Activated CD8-positive, alpha-beta T cell treated with anti-CD3 and anti-CD28 coated beads, Interleukin-2, amount 10 ng/mL, durations not matched to agents 7 days and 5 days (primary cell): ENCODE results near the gene XPR1. TPM values are rescaled to one million over a fixed set of nuclear protein-coding genes. Genes with fewer than 3 reads are reported as not detected.

ENCODE experiments used
- ATAC-seq: fragments of 150-1000 bp; cut with Tn5 transposase; one replicate; pipeline ENCODE4 v1.10.0; 2021; ENCODE audit warnings: moderate library complexity
- CTCF ChIA-PET: fragments of 350-600 bp; sonication (Branson Sonifier 250); formaldehyde crosslinking; loops from one replicate; lab custom pipeline; 2021; ENCODE audit warnings: antibody characterized with exemption; lab: Charles Lee
- POLR2A ChIA-PET: fragments of 350-600 bp; sonication (Branson Sonifier 250); formaldehyde crosslinking; loops from one replicate; lab custom pipeline; 2021; ENCODE audit warnings: antibody characterized with exemption; lab: Charles Lee
- DNase-seq: peaks from one replicate; pipeline ENCODE4 v3.0.0-alpha.2; 2020
- H3K27ac Mint-ChIP-seq: one replicate; pipeline ENCODE4 v1.8.0; 2021; ENCODE audit warnings: mild to moderate bottlenecking, mixed read lengths
- H3K27me3 Mint-ChIP-seq: one replicate; pipeline ENCODE4 v1.8.0; 2021; ENCODE audit warnings: low read depth, mixed read lengths
- H3K36me3 Mint-ChIP-seq: one replicate; pipeline ENCODE4 v1.8.0; 2021; ENCODE audit warnings: low read depth, mixed read lengths
- H3K4me1 Mint-ChIP-seq: one replicate; pipeline ENCODE4 v1.8.0; 2021; ENCODE audit warnings: low read depth, mixed read lengths
- H3K4me3 Mint-ChIP-seq: one replicate; pipeline ENCODE4 v1.8.0; 2021; ENCODE audit warnings: mild to moderate bottlenecking, mixed read lengths
- H3K9me3 Mint-ChIP-seq: one replicate; pipeline ENCODE4 v1.8.0; 2022; ENCODE audit warnings: mixed read lengths; ENCODE audit not compliant: insufficient read depth
- total RNA-seq, 2 experiments: library from RNA; stranded (reverse); gene quantifications; one replicate each; pipeline ENCODE4 v1.2.3, GENCODE V29; 2021

Gene XPR1
- total RNA-seq, 2 experiments from 2014 or later, result 17.7 to 20.9 TPM

- no peaks in the 10 kb centered on the region for H3K36me3 Mint-ChIP-seq
- no peaks in the 10 kb centered on the region for H3K27me3 Mint-ChIP-seq
- H3K4me3 Mint-ChIP-seq, result no peak overlapping the region
- ATAC-seq (no peak), DNase-seq (no peak)
- H3K9me3 Mint-ChIP-seq, result no peaks in the 10 kb centered on the region
- ChIA-PET POLR2A (no interaction called here), CTCF (no interaction called here)
- no peak overlapping the region for H3K27ac Mint-ChIP-seq
- peaks cover 10% of the 10 kb centered on the region for H3K4me1 Mint-ChIP-seq
Measured at GRCh38 chr1:180773210-180773865, 141.5 kb downstream of the XPR1 start.

- H3K27me3 Mint-ChIP-seq, result no peaks in the 10 kb centered on the region
- POLR2A ChIA-PET, result no interaction called here
- H3K9me3 Mint-ChIP-seq, result no peaks in the 10 kb centered on the region
- no peak for DNase-seq
- peaks cover 1% of the 10 kb centered on the region for H3K4me1 Mint-ChIP-seq
- CTCF ChIA-PET, result no interaction called here
- no peak overlapping the region for H3K27ac Mint-ChIP-seq
- no peak for ATAC-seq
- H3K36me3 Mint-ChIP-seq, result no peaks in the 10 kb centered on the region
- no peak overlapping the region for H3K4me3 Mint-ChIP-seq
Measured at GRCh38 chr1:180775801-180776200, 144.0 kb downstream of the XPR1 start.

GRCh38 chr1:180777072-180777689, 145.4 kb downstream of the XPR1 start:
- DNase-seq (no peak), ATAC-seq (no peak)
- Mint-ChIP-seq H3K27ac (no peak overlapping the region), H3K36me3 (no peaks in the 10 kb centered on the region), H3K4me3 (no peak overlapping the region), H3K27me3 (no peaks in the 10 kb centered on the region), H3K9me3 (no peaks in the 10 kb centered on the region), H3K4me1 (no peaks in the 10 kb centered on the region)
- POLR2A ChIA-PET, result no interaction called here
- CTCF ChIA-PET, result interaction anchor here (1.4 kb wide), 1 partner anchor 87 kb away, joined by 3 read pairs; no protein-coding TSS in a partner anchor

GRCh38 chr1:180778782-180779398, 147.1 kb downstream of the XPR1 start:
- peak; percentile 28 for DNase-seq
- Mint-ChIP-seq H3K4me3 (no peak overlapping the region), H3K4me1 (no peaks in the 10 kb centered on the region), H3K27me3 (no peaks in the 10 kb centered on the region), H3K9me3 (no peaks in the 10 kb centered on the region), H3K36me3 (no peaks in the 10 kb centered on the region), H3K27ac (no peak overlapping the region)
- ChIA-PET CTCF (interaction anchor here (1.0 to 1.1 kb wide), 3 partner anchors 8 to 244 kb away, joined by 3 read pairs; no protein-coding TSS in a partner anchor), POLR2A (interaction anchor here (0.6 kb wide), 1 partner anchor 390 kb away, joined by 4 read pairs; no protein-coding TSS in a partner anchor)
- no peak for ATAC-seq

GRCh38 chr1:180779584-180779983, 147.8 kb downstream of the XPR1 start:
- no peak overlapping the region for H3K4me3 Mint-ChIP-seq
- ATAC-seq (no peak), DNase-seq (no peak)
- H3K27ac Mint-ChIP-seq, result no peak overlapping the region
- no peaks in the 10 kb centered on the region for H3K36me3 Mint-ChIP-seq
- CTCF ChIA-PET, result no interaction called here
- POLR2A ChIA-PET, result no interaction called here
- H3K27me3 Mint-ChIP-seq, result no peaks in the 10 kb centered on the region
- no peaks in the 10 kb centered on the region for H3K9me3 Mint-ChIP-seq
- no peaks in the 10 kb centered on the region for H3K4me1 Mint-ChIP-seq

- ATAC-seq (no peak), DNase-seq (no peak)
- ChIA-PET POLR2A (no interaction called here), CTCF (interaction anchor here (1.0 kb wide), 1 partner anchor 8 kb away, joined by 3 read pairs; no protein-coding TSS in a partner anchor)
- H3K27me3 Mint-ChIP-seq, result no peaks in the 10 kb centered on the region
- H3K27ac Mint-ChIP-seq, result no peak overlapping the region
- H3K4me1 Mint-ChIP-seq, result no peaks in the 10 kb centered on the region
- no peak overlapping the region for H3K4me3 Mint-ChIP-seq
- no peaks in the 10 kb centered on the region for H3K9me3 Mint-ChIP-seq
- H3K36me3 Mint-ChIP-seq, result no peaks in the 10 kb centered on the region
Measured at GRCh38 chr1:180781718-180782117, 149.9 kb downstream of the XPR1 start.

GRCh38 chr1:180785291-180785690, 153.5 kb downstream of the XPR1 start:
- Mint-ChIP-seq H3K4me3 (no peak overlapping the region), H3K36me3 (peaks cover 8% of the 10 kb centered on the region), H3K4me1 (no peaks in the 10 kb centered on the region), H3K27me3 (no peaks in the 10 kb centered on the region), H3K27ac (no peak overlapping the region), H3K9me3 (no peaks in the 10 kb centered on the region)
- POLR2A ChIA-PET, result interaction anchor here (0.7 kb wide), 1 partner anchor 181 kb away, joined by 3 read pairs; no protein-coding TSS in a partner anchor
- DNase-seq (no peak), ATAC-seq (no peak)
- CTCF ChIA-PET, result interaction anchor here (1.2 kb wide), 1 partner anchor 10 kb away, joined by 4 read pairs; no protein-coding TSS in a partner anchor

GRCh38 chr1:180785887-180786286, 154.1 kb downstream of the XPR1 start:
- POLR2A ChIA-PET, result no interaction called here
- H3K4me1 Mint-ChIP-seq, result no peaks in the 10 kb centered on the region
- no peak overlapping the region for H3K4me3 Mint-ChIP-seq
- CTCF ChIA-PET, result interaction anchor here (1.2 kb wide), 1 partner anchor 9 kb away, joined by 4 read pairs; no protein-coding TSS in a partner anchor
- DNase-seq (no peak), ATAC-seq (no peak)
- H3K36me3 Mint-ChIP-seq, result peaks cover 8% of the 10 kb centered on the region
- H3K27me3 Mint-ChIP-seq, result no peaks in the 10 kb centered on the region
- no peak overlapping the region for H3K27ac Mint-ChIP-seq
- H3K9me3 Mint-ChIP-seq, result no peaks in the 10 kb centered on the region

- Mint-ChIP-seq H3K27ac (no peak overlapping the region), H3K36me3 (peaks cover 8% of the 10 kb centered on the region), H3K27me3 (no peaks in the 10 kb centered on the region), H3K4me3 (no peak overlapping the region), H3K4me1 (no peaks in the 10 kb centered on the region), H3K9me3 (no peaks in the 10 kb centered on the region)
- POLR2A ChIA-PET, result interaction anchor here (0.6 kb wide), 1 partner anchor 17 kb away, joined by 3 read pairs; no protein-coding TSS in a partner anchor
- CTCF ChIA-PET, result interaction anchor here (1.0 to 1.2 kb wide), 2 partner anchors 8 kb away, joined by 3 to 4 read pairs; no protein-coding TSS in a partner anchor
- no peak for DNase-seq
- ATAC-seq, result no peak
Measured at GRCh38 chr1:180786624-180787023, 154.8 kb downstream of the XPR1 start.

- H3K27me3 Mint-ChIP-seq, result no peaks in the 10 kb centered on the region
- H3K4me3 Mint-ChIP-seq, result no peak overlapping the region
- POLR2A ChIA-PET, result no interaction called here
- peaks cover 7% of the 10 kb centered on the region for H3K4me1 Mint-ChIP-seq
- ATAC-seq (no peak), DNase-seq (no peak)
- peaks cover 8% of the 10 kb centered on the region for H3K36me3 Mint-ChIP-seq
- H3K9me3 Mint-ChIP-seq, result no peaks in the 10 kb centered on the region
- CTCF ChIA-PET, result interaction anchor here (1.0 to 2.5 kb wide), 2 partner anchors 9 to 76 kb away, joined by 3 to 6 read pairs; no protein-coding TSS in a partner anchor
- no peak overlapping the region for H3K27ac Mint-ChIP-seq
Measured at GRCh38 chr1:180787628-180788307, 155.9 kb downstream of the XPR1 start.

- DNase-seq (no peak), ATAC-seq (no peak)
- ChIA-PET POLR2A (no interaction called here), CTCF (interaction anchor here (0.7 to 2.5 kb wide), 2 partner anchors 8 to 74 kb away, joined by 3 to 6 read pairs; no protein-coding TSS in a partner anchor)
- H3K36me3 Mint-ChIP-seq, result peaks cover 8% of the 10 kb centered on the region
- H3K27ac Mint-ChIP-seq, result no peak overlapping the region
- peaks cover 7% of the 10 kb centered on the region for H3K4me1 Mint-ChIP-seq
- H3K4me3 Mint-ChIP-seq, result no peak overlapping the region
- no peaks in the 10 kb centered on the region for H3K9me3 Mint-ChIP-seq
- H3K27me3 Mint-ChIP-seq, result no peaks in the 10 kb centered on the region
Measured at GRCh38 chr1:180789460-180789859, 157.6 kb downstream of the XPR1 start.
